GM12892 (cell line): ENCODE data around the gene VAMP1. TPM values are rescaled to one million over a fixed set of nuclear protein-coding genes. Genes with fewer than 3 reads are reported as not detected.
"Not testable (repeated sequence)": the region's sequence is repeated elsewhere in the genome, so short reads cannot be mapped to it uniquely, and the experiment has no call there.

ENCODE experiments used
- DNase-seq: peaks from one replicate; pipeline ENCODE4 v3.0.0; 2011; ENCODE audit not compliant: insufficient read length
- FAIRE-seq: peaks from 2 replicates; lab custom pipeline; 2011; peaks lifted over from hg19 to GRCh38; lab: Jason Lieb, UNC
- POLR2A ChIP-seq: IDR thresholded peaks from 2 replicates; pipeline ENCODE4 v1.6.1; 2011; ENCODE audit warnings: low read depth, low read length, control low read depth
- POLR2AphosphoS5 ChIP-seq: IDR thresholded peaks from 2 replicates; pipeline ENCODE4 v1.6.1; 2011; ENCODE audit warnings: low read depth, low read length, control low read depth
- TAF1 ChIP-seq: IDR thresholded peaks from 2 replicates; pipeline ENCODE4 v1.6.1; 2011; ENCODE audit warnings: low read depth, mild to moderate bottlenecking, control low read depth, low read length, borderline replicate concordance
- polyA plus RNA-seq: library from polyadenylated mRNA; unstranded; fragments of >200 nt; gene quantifications from one replicate; pipeline ENCODE4 v1.2.1, GENCODE V29; 2012; ENCODE audit warnings: missing spikeins, inconsistent platforms; ENCODE audit not compliant: missing spikeins

VAMP1 gene, protein sequence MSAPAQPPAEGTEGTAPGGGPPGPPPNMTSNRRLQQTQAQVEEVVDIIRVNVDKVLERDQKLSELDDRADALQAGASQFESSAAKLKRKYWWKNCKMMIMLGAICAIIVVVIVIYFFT
- 29.2 TPM for polyA plus RNA-seq

- peak; percentile 96 for TF ChIP-seq TAF1
- peak; percentile 100 for TF ChIP-seq POLR2A
- TF ChIP-seq POLR2AphosphoS5: peak; percentile 100
- DNase-seq: peak; percentile 94
Measured at GRCh38 chr12:6470375-6471163, at the start of gene VAMP1. Gene VAMP1, minus strand, starts transcription at chr12:6470677. Its CDS starts 146 bp downstream, at chr12:6470531.

GRCh38 chr12:6520186-6520585 lies 49.7 kb upstream of the VAMP1 start:
- TF ChIP-seq TAF1 (no peak), POLR2AphosphoS5 (no peak)
- FAIRE-seq: no peak
- DNase-seq: no peak

More at GRCh38 chr12:6470375-6471163, at the start of gene VAMP1:
- peak; percentile 98 for FAIRE-seq

- FAIRE-seq: no peak
- no peak for DNase-seq
- TF ChIP-seq POLR2A (no peak), POLR2AphosphoS5 (no peak), TAF1 (no peak)
Measured at GRCh38 chr12:6508087-6508486, 37.6 kb upstream of the VAMP1 start.

- no peak for FAIRE-seq
- no peak for DNase-seq
- TF ChIP-seq POLR2AphosphoS5 (no peak), TAF1 (no peak), POLR2A (no peak)
Measured at GRCh38 chr12:6507102-6507998, 36.9 kb upstream of the VAMP1 start.

GRCh38 chr12:6500466-6500865 lies 30.0 kb upstream of the VAMP1 start:
- DNase-seq (no peak), FAIRE-seq (no peak)
- no peak for TF ChIP-seq POLR2A
- no peak for TF ChIP-seq POLR2AphosphoS5
- TF ChIP-seq TAF1: no peak

- not testable (repeated sequence) for DNase-seq, FAIRE-seq
Measured at GRCh38 chr12:6497291-6497690, 26.8 kb upstream of the VAMP1 start.

GRCh38 chr12:6494968-6495367 lies 24.5 kb upstream of the VAMP1 start:
- DNase-seq: no peak
- no peak for TF ChIP-seq POLR2A
- no peak for TF ChIP-seq TAF1
- 0 out of 2 replicates have a peak, but pooled peaks have one; percentile 20 for TF ChIP-seq POLR2AphosphoS5
- no peak for FAIRE-seq

DNA sequence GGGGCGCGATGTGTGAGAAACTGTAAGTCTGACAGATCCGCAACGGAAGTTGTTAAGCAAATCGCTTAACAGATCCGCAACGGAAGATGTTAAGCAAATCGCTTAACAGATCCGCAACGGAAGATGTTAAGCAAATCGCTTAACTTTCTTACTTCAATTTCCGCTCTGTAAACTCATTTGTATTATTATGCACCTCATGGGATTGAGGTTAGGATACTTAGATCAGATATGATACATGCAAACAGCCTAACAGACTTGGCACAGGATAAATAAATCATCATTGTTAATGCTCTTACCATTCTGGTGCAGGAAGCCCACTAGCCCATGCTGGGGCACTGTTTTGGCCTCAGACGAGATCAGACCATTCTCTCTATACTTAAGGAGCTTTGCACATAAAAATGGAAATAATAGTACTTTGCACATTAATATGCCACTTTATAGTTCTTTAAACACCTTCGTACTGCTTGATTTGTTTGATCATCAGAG lies 23.8 kb upstream of the VAMP1 start:
- DNase-seq: no peak
- peak; percentile 14 for FAIRE-seq
- TF ChIP-seq POLR2AphosphoS5 (no peak), TAF1 (no peak), POLR2A (no peak)

GRCh38 chr12:6493497-6494257 lies 23.2 kb upstream of the VAMP1 start, which contains the start of gene NCAPD2:
Gene NCAPD2, plus strand, starts transcription at chr12:6494102. Its CDS starts 997 bp downstream, at chr12:6495099.
- DNase-seq: peak; percentile 85
- TF ChIP-seq POLR2A (peak; percentile 77), TAF1 (peak; percentile 25), POLR2AphosphoS5 (peak; percentile 81)
- peak; percentile 95 for FAIRE-seq

DNA sequence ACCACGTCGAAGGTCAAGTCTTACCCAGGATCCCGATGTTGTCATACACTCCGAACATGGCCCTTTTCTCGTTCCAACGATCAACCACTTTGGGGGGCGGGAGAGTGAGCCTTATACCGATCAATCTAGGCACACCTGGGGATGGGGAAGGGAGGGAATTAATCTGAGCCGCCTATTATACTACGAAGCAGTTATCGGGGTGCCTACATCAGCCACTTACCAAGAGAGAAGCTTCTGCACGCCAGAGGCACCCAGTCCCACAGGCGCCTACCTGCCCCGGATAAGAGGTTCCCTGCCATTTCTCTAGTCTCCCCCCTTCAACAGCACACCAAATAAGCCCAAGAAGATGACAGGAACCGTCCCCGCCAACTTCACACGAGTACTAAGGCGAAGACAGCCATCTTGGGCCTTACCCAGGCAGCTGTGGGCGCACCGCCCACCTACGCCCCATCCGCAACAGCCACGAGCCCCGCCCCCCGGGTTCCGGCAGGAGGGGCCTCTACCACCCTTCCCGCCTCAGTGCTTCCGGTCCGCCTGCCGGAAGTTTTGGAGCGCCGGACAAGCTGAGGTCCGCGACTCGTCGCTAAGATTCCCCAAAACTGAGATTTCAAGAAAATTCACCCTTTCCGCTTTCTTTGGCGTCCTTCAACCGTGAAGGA lies 22.5 kb upstream of the VAMP1 start, which contains the start of gene MRPL51:
Gene MRPL51 (minus strand): TSS at position 425 of the 659 bp plus-strand sequence. CDS start 126 bp downstream, at position 299.
- TF ChIP-seq POLR2A (peak; percentile 88), POLR2AphosphoS5 (peak; percentile 88), TAF1 (peak; percentile 80; the same call in 1 of the 2 replicates)
- FAIRE-seq (peak; percentile 93), DNase-seq (peak; percentile 87)

DNA sequence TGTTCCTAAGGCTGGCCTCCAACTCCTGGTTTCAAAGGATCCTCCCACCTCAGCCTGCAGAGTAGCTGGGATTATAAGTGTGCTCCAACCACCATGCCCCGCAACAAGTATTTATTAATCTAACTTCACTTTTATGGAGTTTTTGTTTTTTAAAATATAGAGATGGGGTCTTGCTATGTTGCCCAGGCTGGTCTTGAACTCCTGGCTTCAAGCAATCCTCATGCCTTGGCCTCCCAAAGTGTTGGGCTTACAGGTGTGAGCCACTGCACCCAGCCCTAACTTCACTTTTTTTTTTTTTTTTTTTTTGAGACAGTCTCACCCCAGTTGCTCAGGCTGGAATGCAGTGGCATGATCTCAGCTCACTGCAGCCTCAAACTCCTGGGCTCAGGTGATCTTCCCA lies 20.2 kb upstream of the VAMP1 start:
- DNase-seq, FAIRE-seq: not testable (repeated sequence)
